HG03045 (cell line): ENCODE measurements around the gene CDAN1.
"Not testable (repeated sequence)": the region's sequence is repeated elsewhere in the genome, so short reads cannot be mapped to it uniquely, and the experiment has no call there.

Experiments
- ATAC-seq: cut with Tn5 transposase; IDR thresholded peaks from one replicate; pipeline ENCODE4 v1.9.1; 2021; ENCODE audit warnings: mild to moderate bottlenecking, moderate library complexity; ENCODE audit not compliant: unreplicated experiment

Gene CDAN1, protein sequence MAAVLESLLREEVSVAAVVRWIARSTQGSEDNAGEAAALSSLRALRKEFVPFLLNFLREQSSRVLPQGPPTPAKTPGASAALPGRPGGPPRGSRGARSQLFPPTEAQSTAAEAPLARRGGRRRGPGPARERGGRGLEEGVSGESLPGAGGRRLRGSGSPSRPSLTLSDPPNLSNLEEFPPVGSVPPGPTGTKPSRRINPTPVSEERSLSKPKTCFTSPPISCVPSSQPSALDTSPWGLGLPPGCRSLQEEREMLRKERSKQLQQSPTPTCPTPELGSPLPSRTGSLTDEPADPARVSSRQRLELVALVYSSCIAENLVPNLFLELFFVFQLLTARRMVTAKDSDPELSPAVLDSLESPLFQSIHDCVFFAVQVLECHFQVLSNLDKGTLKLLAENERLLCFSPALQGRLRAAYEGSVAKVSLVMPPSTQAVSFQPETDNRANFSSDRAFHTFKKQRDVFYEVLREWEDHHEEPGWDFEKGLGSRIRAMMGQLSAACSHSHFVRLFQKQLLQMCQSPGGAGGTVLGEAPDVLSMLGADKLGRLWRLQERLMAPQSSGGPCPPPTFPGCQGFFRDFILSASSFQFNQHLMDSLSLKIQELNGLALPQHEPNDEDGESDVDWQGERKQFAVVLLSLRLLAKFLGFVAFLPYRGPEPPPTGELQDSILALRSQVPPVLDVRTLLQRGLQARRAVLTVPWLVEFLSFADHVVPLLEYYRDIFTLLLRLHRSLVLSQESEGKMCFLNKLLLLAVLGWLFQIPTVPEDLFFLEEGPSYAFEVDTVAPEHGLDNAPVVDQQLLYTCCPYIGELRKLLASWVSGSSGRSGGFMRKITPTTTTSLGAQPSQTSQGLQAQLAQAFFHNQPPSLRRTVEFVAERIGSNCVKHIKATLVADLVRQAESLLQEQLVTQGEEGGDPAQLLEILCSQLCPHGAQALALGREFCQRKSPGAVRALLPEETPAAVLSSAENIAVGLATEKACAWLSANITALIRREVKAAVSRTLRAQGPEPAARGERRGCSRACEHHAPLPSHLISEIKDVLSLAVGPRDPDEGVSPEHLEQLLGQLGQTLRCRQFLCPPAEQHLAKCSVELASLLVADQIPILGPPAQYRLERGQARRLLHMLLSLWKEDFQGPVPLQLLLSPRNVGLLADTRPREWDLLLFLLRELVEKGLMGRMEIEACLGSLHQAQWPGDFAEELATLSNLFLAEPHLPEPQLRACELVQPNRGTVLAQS

DNA sequence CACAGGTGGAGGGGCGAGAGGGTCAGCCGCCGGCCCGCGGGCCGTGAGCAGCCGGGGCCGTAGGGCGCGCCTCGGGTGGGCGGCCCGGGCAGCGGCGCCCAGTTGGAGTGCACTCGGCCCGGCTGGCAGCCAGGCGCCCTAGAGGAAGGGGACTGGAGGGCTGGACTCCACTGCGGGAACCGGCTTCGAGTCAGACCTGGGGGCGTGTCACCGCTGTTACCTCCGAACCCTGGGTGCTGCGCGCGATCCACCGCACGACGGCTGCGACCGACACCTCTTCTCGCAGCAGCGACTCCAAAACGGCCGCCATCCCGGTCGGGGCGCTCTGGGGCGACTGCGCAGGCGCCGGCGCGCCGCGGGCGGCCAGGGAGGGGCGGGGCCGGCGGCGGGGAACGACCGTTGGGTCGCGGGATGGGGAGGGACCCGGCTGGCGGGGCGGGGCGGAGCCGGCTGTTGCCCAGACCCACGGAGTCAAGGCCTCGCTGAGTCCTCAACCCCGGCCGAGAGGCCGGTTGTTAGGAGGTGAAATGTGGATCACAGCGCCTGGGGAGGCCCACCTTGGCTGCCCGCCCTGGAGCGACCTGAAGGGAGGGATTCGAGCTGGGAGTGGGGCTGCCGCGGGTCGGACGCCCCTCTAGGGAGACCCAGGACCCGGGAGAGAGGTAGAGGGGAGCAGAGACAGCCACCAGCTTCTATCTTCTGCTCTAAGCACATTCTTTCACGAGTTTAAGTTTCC lies at the start of gene CDAN1:
CDAN1 (minus strand) TSS at position 336 of the 736 bp plus-strand sequence; CDS start at position 310, 26 bp downstream.
- peak; percentile 80 for ATAC-seq

DNA sequence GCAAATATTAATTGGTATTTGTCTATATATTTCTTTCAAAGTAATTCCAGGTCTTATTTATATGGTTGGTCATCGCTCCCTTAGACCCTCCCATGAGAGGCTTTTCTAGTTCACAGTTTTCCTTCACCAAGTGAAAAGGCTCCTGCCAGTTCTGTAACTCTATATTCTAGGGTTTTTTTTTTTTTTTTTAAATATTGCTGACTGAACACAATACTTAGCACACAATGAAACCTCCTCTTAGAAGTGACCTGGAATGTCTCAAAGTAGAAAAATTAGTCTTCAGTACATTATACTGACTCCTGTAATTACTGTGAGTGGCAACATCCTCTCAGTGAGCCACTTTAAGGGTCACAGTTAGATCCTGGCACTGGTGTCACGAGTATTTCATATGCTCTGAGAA lies 48.6 kb upstream of the CDAN1 start:
- no peak for ATAC-seq

DNA sequence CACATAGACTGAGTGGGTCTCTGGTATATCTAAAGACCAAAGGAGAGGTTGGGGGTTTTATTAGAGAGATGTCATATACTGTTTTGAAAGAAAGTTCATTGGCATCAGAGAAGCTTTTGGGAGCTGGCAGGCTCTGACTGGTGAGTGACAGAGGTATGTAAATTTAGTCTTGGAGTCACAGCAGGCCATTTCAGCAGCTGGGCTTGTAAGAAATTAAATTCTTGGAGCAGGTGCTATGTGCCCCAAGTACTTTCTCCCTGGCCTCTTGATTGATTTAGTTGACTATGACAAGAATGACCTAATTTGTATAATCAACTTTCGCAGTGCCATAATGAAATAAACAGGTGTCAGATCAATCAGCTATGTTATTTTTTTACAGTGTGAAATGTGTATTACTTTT lies 47.8 kb upstream of the CDAN1 start:
- ATAC-seq = no peak

DNA sequence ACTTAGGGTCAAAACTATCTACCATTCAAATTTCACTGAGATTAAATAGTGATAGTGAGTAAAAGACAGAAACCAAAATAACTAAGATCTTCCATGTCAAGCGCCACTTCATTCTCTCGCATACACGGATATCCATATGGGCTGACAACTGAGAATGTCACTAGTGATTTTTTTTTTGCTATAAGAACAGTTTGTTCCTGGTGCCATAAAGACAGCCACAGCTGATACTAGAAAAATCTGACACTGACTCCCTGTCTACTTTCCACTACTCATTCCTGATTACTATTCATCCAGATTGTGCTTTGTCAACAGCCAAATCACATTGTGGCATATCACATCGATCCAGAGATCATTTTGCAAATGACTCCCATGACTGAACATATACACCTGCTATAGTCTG lies 45.8 kb upstream of the CDAN1 start:
- no peak for ATAC-seq

- no peak for ATAC-seq
Measured at GRCh38 chr15:42775416-42775815, 38.5 kb upstream of the CDAN1 start.

DNA sequence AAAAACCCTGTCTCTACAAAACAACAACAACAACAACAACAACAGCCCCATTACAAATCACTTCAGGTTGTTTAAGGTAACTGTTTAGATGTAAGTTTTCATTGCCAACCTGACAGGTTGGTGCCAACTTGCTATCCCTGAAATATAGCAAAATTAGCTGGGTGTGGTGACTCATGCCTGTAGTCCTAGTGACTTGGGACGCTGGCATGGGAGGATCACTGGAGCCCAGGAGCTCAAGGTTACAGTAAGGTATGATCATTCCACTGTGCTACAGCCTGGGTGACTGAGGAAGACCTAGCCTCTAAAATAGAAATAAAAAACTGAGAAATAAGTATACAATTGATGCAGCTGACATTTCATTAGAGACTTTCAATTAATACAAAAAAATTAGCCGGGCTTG lies 36.0 kb upstream of the CDAN1 start:
- ATAC-seq = no peak

- no peak for ATAC-seq
Measured at GRCh38 chr15:42772144-42772543, 35.2 kb upstream of the CDAN1 start.

DNA sequence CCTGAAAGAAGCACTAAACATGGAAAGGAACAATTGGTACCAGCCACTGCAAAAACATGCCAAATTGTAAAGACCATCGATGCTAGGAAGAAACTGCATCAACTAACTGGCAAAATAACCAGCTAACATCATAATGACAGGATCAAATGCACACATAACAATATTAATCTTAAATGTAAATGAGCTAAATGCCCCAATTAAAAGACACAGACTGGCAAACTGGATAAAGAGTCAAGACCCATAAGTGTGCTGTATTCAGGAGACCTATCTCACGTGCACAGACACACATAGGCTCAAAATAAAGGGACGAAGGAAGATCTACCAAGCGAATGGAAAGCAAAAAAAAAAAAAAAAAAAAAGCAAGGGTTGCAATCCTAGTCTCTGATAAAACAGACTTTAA lies 29.2 kb upstream of the CDAN1 start:
- ATAC-seq = not testable (repeated sequence)

- not testable (repeated sequence) for ATAC-seq
Measured at GRCh38 chr15:42764154-42764731, 27.3 kb upstream of the CDAN1 start.

DNA sequence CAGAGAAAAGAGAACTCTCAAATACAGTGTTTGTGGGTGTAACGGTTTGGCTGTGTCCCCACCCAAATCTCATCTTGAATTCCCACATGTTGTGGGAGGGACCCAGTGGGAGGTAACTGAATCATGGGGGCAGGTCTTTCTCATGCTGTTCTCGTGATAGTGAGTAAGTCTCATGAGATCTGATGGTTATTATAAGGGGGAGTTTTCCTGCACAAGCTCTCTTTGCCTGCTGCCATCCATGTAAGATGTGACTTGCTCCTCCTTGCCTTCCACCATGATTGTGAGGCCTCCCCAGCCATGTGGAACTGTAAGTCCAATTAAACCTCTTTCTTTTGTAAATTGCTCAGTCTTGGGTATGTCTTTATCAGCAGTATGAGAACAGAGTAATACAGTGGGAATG lies 24.9 kb upstream of the CDAN1 start:
- not testable (repeated sequence) for ATAC-seq

- no peak for ATAC-seq
Measured at GRCh38 chr15:42760759-42761158, 23.8 kb upstream of the CDAN1 start.

- no peak for ATAC-seq
Measured at GRCh38 chr15:42759093-42759492, 22.2 kb upstream of the CDAN1 start.

GRCh38 chr15:42750306-42750705 lies 13.4 kb upstream of the CDAN1 start:
- ATAC-seq = no peak

- ATAC-seq = no peak
Measured at GRCh38 chr15:42749266-42749665, 12.3 kb upstream of the CDAN1 start.

DNA sequence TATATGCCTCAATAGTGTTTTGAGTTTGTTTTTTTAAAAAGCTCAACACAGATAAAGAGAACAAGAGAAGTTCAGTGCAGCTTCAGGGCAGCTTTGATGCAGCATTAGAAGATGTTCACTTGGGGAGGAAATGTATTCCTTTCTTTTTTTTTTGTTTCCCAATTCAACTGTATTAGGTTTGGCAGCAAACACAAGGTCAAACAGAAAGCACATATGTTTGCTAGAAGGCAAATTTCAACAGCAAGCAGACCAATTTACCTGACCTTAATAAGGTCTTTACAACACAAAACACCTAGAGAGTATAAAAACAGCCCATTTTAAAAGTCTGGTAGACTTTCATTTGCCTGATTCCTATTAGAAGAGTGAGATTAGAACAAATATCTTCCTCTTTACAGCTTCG lies 7.3 kb upstream of the CDAN1 start:
- ATAC-seq = no peak

DNA sequence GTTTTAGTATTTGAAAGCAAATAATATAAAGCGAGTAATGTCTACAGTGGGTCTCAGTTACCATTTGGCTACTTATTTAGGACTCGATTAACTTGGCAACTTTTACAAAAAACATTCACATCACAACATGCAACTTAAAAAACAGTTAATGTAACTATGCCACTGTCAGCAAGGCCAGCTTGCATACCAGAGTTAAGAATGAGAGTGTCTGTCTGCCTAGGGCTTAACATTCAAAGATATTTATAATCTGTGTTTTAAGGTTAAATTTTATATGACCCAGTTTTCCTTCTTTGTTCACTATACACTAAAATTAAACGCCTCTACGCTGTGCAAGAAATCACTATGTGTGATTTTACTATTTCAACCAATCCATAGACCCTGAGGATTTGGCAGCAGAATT lies 5.2 kb upstream of the CDAN1 start:
- ATAC-seq = no peak

DNA sequence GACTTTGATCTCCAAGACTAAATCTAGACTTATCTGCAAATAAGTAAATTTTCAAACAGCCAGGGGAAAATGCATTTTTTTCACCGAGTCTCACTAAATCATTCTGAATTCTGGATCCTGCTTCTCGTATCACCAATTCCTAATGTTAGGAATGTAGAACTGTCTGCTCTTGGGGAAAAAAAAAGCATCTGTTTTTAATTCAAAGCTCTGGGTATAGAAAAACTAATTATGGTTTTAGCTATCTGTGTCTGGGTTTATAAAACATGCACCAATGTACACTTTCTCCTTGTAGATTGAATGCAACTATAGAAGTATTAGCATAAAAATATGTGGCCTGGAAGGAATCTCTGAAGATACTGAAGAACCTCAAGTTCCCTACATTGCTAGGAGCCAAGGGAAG lies 4.8 kb upstream of the CDAN1 start:
- no peak for ATAC-seq

GRCh38 chr15:42737529-42738328 lies 801 bp upstream of the CDAN1 start:
- no peak for ATAC-seq

- peak; percentile 41 for ATAC-seq
Measured at GRCh38 chr15:42736178-42736792, 643 bp downstream of the CDAN1 start.
